ENCODE results near the gene ZNF280C.

The ZNF280C gene

GRCh38 chrX:130176354-130176776, 92.3 kb downstream of the ZNF280C start:
- DNase-seq: no peak

GRCh38 chrX:130174937-130175336, 93.8 kb downstream of the ZNF280C start:
- DNase-seq: no peak

GRCh38 chrX:130174045-130174704, 94.5 kb downstream of the ZNF280C start:
- no peak for DNase-seq

GRCh38 chrX:130173190-130173895, 95.4 kb downstream of the ZNF280C start:
- DNase-seq: no peak

- DNase-seq: peak; percentile 39
Measured at GRCh38 chrX:130172127-130172845, 96.4 kb downstream of the ZNF280C start.

- DNase-seq: peak; percentile 65
Measured at GRCh38 chrX:130171446-130172126, 97.1 kb downstream of the ZNF280C start, which contains the start of gene RAB33A. Gene RAB33A, plus strand, starts transcription at chrX:130171962. Its CDS starts 101 bp downstream, at chrX:130172063.

GRCh38 chrX:130170752-130171445, 97.8 kb downstream of the ZNF280C start:
- peak; percentile 90 for DNase-seq

GRCh38 chrX:130167040-130167439, 101.7 kb downstream of the ZNF280C start:
- peak; percentile 20 for DNase-seq

DNA sequence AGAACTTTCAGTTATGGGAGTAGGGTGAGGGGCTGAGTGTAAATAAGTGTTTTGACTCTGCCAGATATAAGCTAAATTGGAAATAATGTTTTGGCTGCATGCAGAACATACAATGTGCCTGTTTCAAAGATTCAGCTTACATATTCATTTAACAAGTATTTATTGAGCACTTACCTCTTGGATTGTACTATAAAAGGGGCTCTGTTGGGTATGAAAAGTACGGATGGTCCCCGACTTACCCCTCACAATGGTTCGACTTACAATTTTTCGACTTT, 102.3 kb downstream of the ZNF280C start:
- DNase-seq: no peak

GRCh38 chrX:130165703-130166502, 102.8 kb downstream of the ZNF280C start, which contains the start of gene AIFM1:
Gene AIFM1, minus strand, starts transcription at chrX:130165841. Its CDS starts 185 bp downstream, at chrX:130165656.
- peak; percentile 96 for DNase-seq

GRCh38 chrX:130165181-130165702, 103.5 kb downstream of the ZNF280C start:
- no peak for DNase-seq

DNA sequence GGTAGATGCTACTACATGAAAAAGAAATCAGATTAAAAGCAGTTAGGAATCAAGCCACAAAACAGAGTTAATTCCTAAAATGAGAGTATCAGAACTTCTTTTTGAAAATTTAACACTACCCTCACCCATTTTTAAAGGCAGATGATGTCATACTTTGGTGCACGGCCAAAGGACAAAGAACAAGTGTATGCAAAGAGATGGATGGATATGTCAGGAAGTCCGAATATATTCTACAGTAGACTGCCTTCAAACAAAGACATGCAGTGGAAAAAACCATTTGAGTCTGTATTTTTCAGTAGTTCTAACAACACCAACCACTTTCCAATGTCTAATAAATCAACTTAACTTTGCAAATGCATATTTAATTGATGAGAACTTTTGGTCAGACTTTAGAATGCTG, 105.3 kb downstream of the ZNF280C start:
- DNase-seq: no peak

DNA sequence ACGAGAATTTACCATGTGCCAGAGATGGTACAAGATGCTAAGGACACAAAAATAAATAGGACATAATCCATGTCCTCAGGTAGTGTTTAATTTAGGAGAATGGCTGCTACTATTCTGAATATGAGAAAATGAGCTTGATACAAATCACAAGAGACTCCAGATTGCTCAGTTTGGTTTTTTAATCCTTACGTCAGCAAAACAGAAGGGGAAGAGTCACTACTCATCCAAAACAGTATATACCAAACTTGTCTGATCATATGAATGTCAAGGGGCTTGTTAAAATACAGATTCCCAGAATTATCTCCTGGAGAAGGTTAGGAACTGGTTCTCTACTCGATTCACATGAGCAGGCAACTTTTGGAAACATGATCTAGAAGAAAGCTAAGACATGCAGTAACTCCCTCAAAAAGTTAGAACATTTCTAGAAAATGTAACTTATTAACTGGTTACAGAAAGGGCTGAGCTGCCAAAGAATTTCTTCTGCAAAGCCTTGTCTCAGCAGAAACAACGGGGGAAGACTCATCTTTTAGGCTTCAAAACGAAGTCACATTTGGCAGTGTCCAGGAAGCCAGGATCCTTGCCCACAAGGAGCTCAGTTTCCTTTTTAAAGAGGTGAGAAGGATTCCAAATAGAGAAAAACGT, 106.5 kb downstream of the ZNF280C start:
- DNase-seq: no peak

GRCh38 chrX:130159776-130160175, 108.9 kb downstream of the ZNF280C start:
- no peak for DNase-seq

DNA sequence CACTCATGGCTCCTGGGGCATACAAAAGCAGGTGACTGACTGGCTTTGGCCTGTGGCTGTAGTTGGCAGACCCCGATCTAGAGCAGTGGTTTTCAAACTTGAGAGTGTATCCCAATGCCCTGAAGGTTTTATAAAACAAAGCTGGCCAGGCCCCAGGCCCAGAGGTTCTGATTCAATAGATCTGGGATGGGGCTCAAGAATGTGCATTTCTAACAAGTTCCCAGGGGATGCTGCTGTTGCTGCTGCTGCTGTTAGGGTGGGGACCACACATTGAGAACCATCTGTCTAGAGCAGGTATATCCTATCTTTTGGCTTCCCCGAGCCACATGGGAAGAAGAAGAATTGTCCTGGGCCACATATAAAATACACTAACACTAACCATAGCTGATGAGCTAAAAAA, 110.4 kb downstream of the ZNF280C start:
- DNase-seq: no peak

GRCh38 chrX:130155564-130155963, 113.1 kb downstream of the ZNF280C start:
- no peak for DNase-seq
